Progenitor cell of endocrine pancreas (in vitro differentiated cells): ENCODE measurements around the gene TGFBR3L. TPM values are rescaled to one million over a fixed set of nuclear protein-coding genes. Genes with fewer than 3 reads are reported as not detected.

Source experiments
- DNase-seq: peaks from one replicate; pipeline ENCODE4 v3.0.0; 2021; ENCODE audit warnings: low spot score; ENCODE audit not compliant: unreplicated experiment
- H3K27ac Mint-ChIP-seq: 2 replicates; pipeline ENCODE4 v1.8.0; 2021; ENCODE audit warnings: mild to moderate bottlenecking, moderate library complexity, mixed read lengths
- H3K27me3 Mint-ChIP-seq: 2 replicates; pipeline ENCODE4 v1.8.0; 2021; ENCODE audit warnings: mixed read lengths
- H3K36me3 Mint-ChIP-seq: 2 replicates; pipeline ENCODE4 v1.8.0; 2022; ENCODE audit warnings: mixed read lengths; ENCODE audit not compliant: insufficient read depth
- H3K4me1 Mint-ChIP-seq: 2 replicates; pipeline ENCODE4 v1.8.0; 2021; ENCODE audit warnings: low read depth, mixed read lengths
- H3K4me3 Mint-ChIP-seq: 2 replicates; pipeline ENCODE4 v1.8.0; 2021; ENCODE audit warnings: low read depth, mild to moderate bottlenecking, moderate library complexity, mixed read lengths
- H3K9me3 Mint-ChIP-seq: 2 replicates; pipeline ENCODE4 v1.8.0; 2021; ENCODE audit warnings: low read depth, mixed read lengths
- CTCF ChIP-seq: fragments of 200-600 bp; sonication (generic); IDR thresholded peaks from one replicate; pipeline ENCODE4 v1.5.0; 2021; ENCODE audit warnings: antibody characterized with exemption, mild to moderate bottlenecking; ENCODE audit not compliant: unreplicated experiment
- total RNA-seq: library from RNA; stranded (reverse); gene quantifications from 2 replicates; pipeline ENCODE4 v1.2.1, GENCODE V29; 2021

The TGFBR3L gene
- total RNA-seq, 1 donor from 2014 or later = 0.67 TPM

DNA sequence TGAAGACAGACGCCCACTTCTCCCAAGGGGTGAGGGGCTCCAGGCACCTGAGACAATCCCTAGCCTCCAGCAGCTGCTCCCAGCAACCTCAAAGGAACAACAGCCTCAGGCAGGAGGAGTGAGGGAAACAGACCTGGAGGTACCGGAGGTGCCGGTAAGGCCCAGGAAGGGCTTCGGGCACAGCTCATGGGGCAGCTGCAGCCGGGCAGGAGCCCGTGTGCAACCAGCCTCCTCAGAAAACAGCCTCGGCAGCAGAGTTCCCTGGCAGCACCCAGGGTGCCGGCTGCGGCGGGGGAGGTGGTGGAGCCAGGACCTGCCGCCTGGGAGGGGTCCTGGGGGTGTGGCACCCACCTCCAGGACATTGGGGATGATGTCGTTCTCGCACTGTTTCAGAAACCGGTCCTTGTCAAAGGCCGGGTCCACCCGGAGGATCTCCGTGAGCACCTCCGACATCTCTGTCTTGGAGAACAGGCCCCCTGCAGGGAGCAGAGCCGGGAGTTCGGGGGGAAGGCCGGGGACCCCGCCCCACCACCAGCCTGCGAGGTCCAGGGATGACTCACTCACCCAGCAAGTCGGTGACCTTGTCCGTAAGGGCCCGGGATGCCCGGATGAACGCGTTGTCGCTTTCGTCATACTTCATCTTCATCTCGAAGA lies 17.8 kb downstream of the TGFBR3L start:
- no peaks in the 10 kb centered on the region for H3K9me3 Mint-ChIP-seq
- peaks cover 7% of the 10 kb centered on the region for H3K36me3 Mint-ChIP-seq
- H3K4me3 Mint-ChIP-seq = no peak overlapping the region
- no peaks in the 10 kb centered on the region for H3K4me1 Mint-ChIP-seq
- H3K27me3 Mint-ChIP-seq = no peaks in the 10 kb centered on the region
- TF ChIP-seq CTCF = no peak
- no peak for DNase-seq
- no peak overlapping the region for H3K27ac Mint-ChIP-seq

DNA sequence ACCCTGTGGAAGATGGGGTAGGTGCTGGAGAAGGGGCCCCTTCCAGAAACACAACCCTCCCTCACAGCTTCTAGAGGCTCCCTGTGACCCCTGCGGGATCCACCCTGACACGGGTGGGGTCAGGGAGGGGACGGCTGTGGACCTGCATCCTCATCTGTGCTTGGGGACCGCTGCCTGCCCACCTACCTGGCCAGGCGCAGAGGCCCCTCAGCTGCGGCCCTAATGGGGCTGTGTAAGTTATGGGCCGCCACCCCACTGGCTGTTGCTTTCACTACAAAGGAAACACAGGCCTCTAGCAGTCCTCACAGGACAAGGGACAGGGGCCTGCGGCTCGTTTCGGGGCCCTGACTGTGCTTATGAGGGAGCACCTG lies 18.3 kb downstream of the TGFBR3L start:
- DNase-seq = no peak
- Mint-ChIP-seq H3K4me1 (no peaks in the 10 kb centered on the region), H3K36me3 (peaks cover 7% of the 10 kb centered on the region), H3K4me3 (no peak overlapping the region), H3K9me3 (no peaks in the 10 kb centered on the region), H3K27ac (no peak overlapping the region), H3K27me3 (no peaks in the 10 kb centered on the region)
- TF ChIP-seq CTCF = no peak

- H3K4me3 Mint-ChIP-seq = no peak overlapping the region
- no peaks in the 10 kb centered on the region for H3K27me3 Mint-ChIP-seq
- no peaks in the 10 kb centered on the region for H3K4me1 Mint-ChIP-seq
- DNase-seq = no peak
- no peaks in the 10 kb centered on the region for H3K9me3 Mint-ChIP-seq
- TF ChIP-seq CTCF = peak; percentile 31
- no peak overlapping the region for H3K27ac Mint-ChIP-seq
- peaks cover 7% of the 10 kb centered on the region for H3K36me3 Mint-ChIP-seq
Observed at GRCh38 chr19:7933411-7933810, 18.8 kb downstream of the TGFBR3L start.

DNA sequence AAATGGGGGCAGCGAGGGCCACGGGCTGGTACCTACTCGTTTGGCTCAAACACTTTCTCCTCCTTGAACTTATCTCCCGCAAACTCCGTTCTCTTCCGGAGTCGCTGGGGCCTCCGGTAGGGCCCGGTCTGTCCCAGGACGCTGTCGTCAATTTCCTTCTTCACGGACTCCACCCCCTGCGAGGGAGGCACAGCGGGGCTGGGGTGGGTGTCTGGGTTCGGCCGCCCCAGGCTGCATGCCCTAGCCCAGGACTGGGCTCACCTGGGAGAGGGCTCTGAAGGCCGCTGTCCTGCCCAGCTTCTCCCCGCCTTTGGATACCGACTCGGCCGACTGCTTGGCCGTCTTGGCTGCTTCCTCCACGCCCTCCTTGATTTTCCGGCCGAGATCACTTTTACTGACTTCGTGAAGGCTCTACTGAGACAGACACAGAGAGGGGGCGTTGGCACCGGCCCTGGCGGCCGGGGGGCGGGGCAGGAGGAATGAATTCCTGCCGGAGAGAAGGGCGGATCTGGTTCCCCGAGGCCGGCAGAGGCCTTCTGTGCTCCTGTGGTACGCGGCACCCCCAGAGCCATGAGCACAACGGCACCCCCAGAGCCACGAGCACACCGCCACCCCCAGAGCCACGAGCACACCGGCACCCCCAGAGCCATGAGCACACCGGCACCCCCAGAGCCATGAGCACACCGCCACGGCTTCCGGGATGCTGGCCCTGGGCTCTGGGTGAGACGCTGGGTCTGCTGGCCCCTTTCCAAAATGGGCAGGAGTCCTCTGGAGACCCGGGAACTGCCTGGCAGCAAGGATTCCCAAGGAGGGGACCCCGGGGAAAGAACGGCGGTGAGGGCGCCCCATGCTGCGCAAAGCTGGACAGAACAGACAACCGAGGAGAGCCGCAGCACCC lies 19.4 kb downstream of the TGFBR3L start:
- no peak overlapping the region for H3K4me3 Mint-ChIP-seq
- no peak for TF ChIP-seq CTCF
- no peaks in the 10 kb centered on the region for H3K4me1 Mint-ChIP-seq
- peaks cover 10% of the 10 kb centered on the region for H3K36me3 Mint-ChIP-seq
- no peak for DNase-seq
- H3K9me3 Mint-ChIP-seq = no peaks in the 10 kb centered on the region
- H3K27me3 Mint-ChIP-seq = no peaks in the 10 kb centered on the region
- H3K27ac Mint-ChIP-seq = no peak overlapping the region

- no peaks in the 10 kb centered on the region for H3K27me3 Mint-ChIP-seq
- no peaks in the 10 kb centered on the region for H3K9me3 Mint-ChIP-seq
- H3K27ac Mint-ChIP-seq = no peak overlapping the region
- peaks cover 10% of the 10 kb centered on the region for H3K36me3 Mint-ChIP-seq
- TF ChIP-seq CTCF = no peak
- no peak overlapping the region for H3K4me3 Mint-ChIP-seq
- no peaks in the 10 kb centered on the region for H3K4me1 Mint-ChIP-seq
- no peak for DNase-seq
Observed at GRCh38 chr19:7934766-7935165, 20.1 kb downstream of the TGFBR3L start.
